Endometrial microvascular endothelial cells (primary cell): Measurements from ENCODE around the gene ARMH4. TPM values are rescaled to one million over a fixed set of nuclear protein-coding genes. Genes with fewer than 3 reads are reported as not detected.
"Not testable (repeated sequence)": the region's sequence is repeated elsewhere in the genome, so short reads cannot be mapped to it uniquely, and the experiment has no call there.

Experiments
- in situ Hi-C: cut with HindIII; loops from 2 replicates; pipeline ENCODE4 v1.10.0; 2017; ENCODE audit warnings: low sequenced_read_pairs, low pct_unique_long_range_greater_than_20kb; ENCODE audit errors: inconsistent ontology term
- total RNA-seq: library from RNA; depleted of rRNA; stranded (reverse); fragments of >200 nt; gene quantifications from one replicate; pipeline ENCODE4 v1.2.3, GENCODE V29; 2015; ENCODE audit errors: inconsistent ontology term

Gene ARMH4
- total RNA-seq, 1 donor from 2014 or later = 0.28 TPM

DNA sequence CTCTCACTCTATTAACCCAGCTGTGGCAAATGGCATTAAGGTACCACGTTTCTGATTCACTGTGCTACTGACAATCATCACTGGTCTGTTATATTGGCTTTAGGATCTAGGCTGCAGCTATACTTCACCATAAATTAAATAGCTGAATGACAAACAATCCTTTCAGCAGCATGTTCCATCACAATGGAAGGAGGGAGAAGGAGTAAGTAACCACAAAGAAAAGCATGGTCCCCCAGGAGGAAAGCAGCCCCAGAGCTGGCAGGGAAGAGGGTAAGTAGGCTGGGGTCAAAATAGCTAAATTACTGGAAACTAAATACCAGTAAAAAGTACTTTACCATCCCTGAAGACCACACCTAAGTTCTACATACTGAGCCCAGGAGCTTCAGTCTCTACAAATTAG lies 2.8 kb downstream of the ARMH4 start:
- in situ Hi-C loops = no loop called here

DNA sequence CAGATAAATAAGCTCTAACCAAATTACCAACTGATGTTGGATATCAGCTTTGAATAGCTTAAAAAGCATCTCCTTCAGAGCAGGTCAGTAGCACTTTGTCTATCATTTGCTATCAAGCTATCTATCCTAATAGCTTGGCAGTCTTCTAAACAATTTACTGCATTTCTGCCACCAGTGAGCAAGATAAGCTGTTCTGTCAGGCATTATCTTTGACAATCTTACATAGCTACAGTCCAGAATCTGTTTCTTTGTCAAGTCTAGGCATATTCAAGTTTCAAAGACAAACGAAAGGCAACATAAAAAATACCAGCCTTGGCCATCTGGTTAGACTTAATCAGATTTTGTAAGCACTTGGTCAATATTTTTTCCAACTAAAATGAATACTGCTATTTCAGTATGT lies 5.6 kb downstream of the ARMH4 start:
- in situ Hi-C loops = no loop called here

DNA sequence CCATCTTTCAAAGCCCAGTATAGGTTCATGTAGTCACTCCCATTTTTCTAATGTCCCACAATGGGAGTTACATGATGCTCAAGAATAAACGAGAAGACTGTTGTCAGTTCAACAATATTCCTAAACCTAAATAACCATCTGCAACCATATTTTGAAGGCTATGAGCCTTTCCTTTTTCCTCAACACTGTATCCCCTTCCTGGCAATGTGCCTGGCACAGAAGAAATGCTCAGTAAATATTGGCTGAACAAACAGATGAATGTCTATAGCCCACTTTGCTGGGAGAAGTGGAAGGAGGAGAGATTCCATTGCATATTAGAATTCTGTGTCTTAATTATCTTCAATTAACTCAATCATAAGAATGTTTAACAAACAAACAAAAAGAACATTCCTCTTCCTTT lies 6.1 kb downstream of the ARMH4 start:
- in situ Hi-C loops = no loop called here

DNA sequence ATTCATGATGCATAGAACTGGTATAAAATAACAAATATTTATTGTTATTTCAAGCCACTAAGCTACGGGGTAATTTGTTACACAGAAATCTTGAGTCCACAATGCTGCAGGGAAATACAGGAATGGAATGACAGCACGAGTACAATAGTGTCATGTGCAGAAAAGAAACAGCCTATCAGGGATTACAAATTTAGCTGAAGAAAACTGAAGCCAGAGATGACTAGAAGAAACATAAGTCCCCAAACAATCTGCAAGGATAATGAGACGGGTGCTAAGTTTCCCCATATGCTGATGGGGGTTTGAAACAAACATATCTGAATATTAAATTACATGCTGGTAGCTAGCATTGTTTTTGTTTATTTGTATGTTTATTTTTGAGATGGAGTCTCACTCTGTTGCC lies 8.9 kb downstream of the ARMH4 start:
- in situ Hi-C loops = no loop called here

DNA sequence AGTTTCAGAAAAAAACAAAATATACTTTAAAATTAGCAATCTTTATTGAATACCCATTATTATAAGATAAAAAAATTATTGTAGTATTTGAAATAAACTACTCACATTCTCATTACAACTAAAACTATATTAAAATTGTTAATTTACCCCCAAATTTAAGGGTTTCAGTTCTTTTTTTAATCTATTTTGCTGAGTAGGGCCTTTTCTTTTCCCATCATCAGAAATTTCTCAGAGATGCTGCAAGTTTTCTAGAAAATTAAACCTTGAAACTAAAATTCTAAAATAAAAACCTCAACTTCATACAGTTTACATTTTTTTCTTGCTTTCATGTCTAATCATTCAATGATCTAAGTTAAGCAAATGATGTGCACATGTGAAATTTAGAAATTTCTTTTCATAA lies 10.1 kb downstream of the ARMH4 start:
- in situ Hi-C loops = no loop called here

DNA sequence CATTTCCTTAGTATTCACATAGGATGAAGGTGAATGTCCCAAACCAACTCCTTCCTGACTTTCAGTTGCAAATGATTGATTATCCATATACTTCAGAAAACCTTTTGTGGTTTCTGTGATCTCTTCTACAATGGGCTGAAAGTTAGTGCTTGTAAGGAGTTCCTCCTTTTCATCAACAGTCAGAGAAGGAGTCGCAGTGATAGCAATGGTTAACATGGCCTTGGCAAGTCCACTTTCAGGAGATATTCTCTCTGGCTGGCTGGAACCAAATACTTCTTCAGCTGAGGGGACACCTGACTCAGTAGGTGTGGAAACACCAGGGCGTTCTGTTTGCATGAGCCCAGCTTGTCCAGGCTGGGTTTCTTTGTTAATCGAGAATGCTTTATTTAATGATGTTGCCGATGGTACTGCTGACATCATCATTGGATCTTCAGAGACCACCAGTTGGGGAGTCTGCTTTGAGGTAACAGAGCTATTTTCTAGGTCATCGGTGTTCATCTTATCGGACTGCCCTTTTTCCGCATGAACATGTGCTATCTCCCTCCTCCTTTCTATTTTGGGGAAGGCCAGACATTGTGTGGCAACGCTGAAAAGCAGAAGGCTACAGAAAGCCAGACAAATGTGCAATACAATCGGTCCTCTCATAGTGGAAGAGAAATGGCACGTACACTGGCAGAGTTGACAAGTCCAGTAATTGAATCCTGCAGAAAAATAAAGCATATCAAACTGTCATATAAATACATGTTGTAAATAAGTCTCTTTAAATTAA lies 13.1 kb downstream of the ARMH4 start:
- in situ Hi-C loops = no loop called here

DNA sequence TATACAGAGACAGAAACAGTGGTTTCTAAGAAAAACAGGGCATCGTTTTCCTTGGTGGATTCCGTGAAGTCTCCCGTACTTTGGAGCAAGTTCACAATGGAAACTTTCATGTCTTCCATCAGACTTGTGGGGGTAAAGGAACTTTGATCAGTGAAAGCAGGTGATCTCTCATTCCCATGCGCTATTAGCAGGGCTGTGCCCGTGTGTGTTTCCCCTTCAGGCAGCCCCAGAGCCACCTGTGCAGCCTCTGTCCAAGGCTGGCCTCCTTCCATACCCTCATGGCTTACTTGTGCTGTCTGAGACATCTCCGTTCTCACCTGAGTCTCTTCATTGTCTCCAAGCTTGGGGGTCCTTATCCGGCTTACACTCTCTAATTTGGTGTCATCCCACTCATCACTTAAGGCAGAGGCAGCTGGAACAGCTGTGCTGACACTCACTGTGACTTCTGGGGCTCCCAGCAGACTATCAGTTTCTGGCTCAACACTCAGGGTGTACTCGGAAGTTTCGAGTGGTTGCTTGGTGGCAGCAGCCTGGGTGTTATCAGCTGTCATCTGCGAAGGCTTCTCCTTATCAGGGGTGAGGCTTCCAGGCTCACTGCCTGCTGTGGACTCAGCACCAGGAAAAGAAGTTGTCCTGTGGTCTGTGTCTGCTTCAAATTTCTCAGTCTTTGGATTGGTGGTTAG lies 13.8 kb downstream of the ARMH4 start:
- in situ Hi-C loops = no loop called here

DNA sequence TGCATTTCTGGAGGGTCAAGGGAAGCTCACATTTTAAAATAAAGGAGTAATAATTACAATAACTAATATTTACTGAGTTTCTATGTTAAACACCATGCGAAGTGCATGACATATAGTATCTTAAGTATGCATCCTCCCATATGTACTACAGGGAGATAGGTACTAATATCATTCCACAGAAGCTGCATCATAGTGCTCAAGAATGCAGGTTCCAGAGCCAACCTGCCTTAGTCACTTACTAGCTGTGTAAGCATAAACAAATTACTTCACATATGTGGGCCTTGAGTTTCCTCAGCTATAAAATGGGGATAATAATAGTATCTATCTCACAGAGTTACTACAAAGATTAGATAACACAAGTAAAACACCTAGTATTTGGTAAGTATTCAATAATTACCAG lies 18.3 kb downstream of the ARMH4 start:
- in situ Hi-C loops = no loop called here

DNA sequence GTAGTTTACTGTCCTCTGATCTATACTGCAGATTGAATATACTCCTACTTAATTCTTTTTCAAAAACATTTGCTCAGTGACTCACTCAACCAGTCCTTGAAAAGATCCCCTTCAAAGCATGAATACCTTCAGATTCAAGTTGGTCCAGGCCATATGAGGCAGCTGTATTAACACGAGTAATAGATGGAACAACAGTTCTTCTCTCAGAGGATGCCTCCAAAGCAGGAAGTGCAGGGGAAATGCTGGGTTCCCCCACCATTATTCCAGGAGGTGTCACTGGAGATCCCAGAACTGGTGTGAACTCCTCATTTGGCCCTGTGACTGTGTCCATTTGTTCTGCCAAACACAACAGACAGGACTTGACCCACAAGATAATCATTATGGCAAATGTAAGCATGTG lies 20.6 kb downstream of the ARMH4 start:
- in situ Hi-C loops = no loop called here

DNA sequence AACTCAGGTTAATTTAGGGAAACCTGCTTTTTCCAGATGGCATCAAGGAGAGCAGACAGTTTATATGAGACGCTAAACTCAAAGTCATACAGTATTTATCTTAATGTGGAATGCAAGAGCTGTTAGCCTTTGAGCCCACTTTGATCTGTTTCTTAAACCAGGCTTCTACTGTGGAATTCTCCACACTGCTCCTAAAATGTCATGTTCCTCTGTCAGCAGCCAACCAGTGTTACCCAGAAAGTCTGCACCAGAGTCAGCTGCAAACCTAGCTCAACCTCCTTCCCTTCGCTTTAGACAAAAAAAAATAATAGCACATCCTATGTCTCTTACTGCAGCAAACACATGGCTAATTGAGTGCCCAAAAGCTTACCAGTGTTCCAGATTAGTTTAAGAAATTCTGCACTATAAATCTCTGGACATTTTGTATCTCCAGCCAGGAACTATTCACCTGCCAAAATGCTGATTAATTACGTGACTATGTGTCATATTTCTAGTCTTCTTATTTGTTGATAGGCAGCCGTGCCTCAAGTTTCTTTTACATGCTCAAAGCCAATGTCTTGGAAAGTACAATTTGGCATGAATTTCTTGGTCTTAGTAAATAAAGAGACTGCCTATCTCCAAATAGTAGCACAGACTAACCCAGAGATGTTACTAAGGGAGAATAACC lies 21.8 kb downstream of the ARMH4 start:
- in situ Hi-C loops = no loop called here

DNA sequence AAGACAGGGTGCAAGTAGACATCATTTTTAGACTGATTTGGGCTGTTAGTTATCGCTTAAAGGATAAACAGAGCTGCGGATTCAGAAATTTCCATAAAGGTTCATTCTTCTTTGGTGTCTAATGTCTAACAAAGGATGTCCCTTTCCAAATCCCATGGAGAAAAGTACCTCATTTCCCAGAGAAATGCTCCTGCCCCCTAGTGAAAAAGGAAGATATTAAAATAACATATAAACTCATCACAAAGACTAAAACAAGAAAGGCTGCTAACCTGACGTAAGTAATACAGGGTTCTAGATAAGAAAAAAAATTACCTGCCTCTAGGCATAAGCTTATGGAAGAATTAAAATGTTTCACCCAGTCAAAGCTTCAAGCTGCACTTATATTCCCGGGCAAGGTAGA lies 22.8 kb downstream of the ARMH4 start:
- in situ Hi-C loops = no loop called here

DNA sequence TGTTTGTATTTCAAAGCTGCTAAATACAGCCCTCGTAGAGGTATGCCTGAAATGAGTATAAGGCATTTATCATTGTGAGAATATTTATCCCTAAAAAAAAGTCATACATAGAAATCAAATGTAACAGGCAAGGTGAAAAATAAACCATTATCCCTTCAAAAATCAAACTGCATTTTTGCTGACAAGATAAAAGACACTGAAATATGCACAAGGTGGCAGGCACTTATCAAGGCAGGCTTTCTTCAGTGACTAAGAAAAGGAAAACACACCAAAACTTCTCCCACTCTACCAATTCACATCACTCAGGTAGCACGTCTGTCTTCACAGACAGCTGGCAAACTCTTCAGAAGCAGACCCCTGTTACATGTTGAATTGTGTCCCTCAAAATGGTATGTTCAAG lies 23.6 kb downstream of the ARMH4 start:
- in situ Hi-C loops = no loop called here

DNA sequence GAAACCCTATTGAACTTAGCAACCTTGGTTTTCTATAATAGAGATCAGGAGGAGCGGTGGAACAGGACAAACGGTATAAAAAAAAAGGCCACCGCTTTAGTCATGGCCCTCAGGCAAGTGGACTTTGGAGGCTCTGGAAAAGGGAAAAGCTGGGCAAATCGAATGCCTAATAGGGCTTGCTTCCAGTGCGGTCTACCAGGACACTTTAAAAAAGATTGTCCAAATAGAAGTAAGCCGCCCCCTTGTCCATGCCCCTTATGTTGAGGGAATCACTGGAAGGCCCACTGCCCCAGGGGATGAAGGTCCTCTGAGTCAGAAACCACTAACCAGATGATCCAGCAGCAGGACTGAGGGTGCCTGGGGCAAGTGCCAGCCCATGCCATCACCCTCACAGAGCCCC lies 29.5 kb downstream of the ARMH4 start:
- in situ Hi-C loops = not testable (repeated sequence)

DNA sequence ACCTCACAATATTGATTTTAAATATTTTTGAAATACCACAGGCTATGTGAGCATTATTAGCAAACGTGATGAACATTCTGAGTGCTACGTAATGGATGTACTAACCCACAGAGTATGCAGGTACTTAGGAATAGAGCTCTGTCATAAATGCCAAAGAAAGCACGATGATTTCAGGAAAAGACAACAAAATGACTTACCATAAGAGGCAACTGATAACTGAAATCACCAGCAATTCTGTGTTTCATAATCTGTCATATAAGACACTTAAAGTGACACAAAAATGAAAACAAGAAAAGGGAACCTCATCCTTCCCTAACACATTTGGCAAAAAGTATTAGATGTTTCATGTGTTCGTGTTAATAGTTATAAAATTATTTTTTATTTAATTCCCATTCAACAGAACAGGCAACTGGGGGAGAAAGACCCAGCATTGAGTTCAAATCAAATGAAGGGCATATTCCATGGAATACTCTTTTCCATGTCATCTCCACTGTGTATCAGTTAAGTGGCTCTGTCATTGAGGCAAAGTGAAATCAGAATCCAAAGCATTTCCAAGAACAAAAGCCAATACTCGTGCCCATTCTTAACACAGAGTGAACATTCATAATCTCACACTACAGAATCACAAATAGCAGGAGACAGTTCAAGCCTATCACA lies 30.4 kb downstream of the ARMH4 start:
- in situ Hi-C loops = no loop called here

DNA sequence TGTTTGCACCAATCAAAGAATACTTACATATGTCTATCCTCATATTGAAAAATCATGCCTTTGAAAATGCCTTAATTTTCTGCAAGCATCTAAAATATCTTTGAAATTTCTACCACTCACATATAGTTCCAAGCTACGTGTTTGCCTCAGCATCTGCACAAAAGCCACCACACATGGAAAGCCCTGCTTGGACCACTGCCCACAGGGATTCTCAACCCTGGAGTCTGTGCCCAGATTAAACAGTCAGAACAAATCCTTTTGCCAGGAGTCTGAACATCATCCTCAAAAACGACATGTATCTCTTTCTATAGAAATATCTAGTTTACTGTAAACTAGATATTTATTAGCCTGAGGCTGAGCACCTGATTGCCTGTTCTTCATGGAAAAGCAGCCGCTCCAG lies 32.6 kb downstream of the ARMH4 start:
- in situ Hi-C loops = no loop called here

DNA sequence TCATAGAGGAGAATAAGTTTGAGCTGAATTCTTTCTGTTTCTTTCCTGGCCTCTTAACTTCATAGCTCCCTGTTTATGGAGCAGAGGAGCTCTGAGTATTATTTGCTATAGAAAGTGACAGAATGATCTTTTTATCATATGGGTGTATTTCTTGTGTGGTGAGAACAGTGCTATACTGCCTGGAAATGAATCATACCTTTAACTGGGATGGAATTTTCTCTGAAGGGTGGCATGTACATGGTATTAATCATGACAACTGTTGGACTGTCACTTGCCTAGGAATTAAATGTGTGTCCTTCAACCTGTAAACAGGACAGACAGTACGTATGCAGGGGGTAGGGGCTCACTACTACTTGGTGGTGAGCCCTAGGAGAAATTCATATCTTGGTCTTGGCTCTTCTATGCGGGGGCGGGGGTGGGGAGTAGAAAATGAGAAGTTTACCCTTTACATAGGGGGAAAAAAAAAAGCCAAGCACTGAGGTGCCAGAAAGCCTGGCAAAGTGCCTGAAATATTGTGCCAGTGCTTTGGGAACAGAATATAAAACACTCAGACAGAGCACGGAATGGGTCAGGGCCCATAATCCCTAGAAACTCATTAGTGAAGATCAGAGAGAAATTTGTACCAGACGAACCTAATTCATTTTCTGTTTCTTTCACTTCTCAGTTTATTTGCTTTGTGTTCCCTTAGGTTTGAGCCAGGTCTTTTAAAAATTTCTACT lies 33.8 kb downstream of the ARMH4 start:
- in situ Hi-C loops = no loop called here

DNA sequence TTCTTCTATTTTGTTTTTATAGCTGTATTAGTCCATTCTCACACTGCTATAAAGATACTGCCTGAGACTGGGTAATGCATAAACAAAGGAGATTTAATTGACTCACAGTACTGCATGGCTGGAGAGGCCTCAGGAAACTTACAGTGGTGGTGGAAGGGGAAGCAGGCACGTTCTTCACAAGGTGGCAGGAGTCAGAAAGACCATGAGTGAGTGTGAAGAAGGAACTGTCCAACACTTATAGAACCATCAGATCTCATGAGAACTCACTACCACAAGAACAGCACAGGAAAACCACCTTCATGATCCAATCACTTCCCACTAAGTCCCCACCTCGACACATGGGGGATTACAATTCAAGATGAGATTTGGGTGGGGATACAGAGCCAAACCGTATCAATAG lies 42.3 kb downstream of the ARMH4 start:
- in situ Hi-C loops = no loop called here

DNA sequence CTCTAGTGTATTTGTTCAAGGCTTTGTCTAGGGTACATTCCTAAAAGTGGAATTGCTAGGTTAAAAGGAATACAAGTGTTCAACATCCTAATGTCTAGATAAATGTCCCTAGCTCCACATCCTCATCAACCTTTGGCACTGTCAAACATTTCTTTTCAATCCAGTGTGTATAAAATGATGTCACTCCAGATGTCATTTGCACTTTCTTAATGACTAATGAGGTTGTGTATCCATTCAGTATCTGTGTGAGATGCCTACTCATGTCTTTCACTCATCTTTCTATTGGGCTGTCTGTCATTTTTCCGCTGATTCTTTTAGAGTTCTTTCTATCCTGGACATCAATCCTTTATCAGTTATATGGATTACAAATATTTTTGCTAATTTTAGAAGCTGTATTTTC lies 43.3 kb downstream of the ARMH4 start:
- in situ Hi-C loops = no loop called here

DNA sequence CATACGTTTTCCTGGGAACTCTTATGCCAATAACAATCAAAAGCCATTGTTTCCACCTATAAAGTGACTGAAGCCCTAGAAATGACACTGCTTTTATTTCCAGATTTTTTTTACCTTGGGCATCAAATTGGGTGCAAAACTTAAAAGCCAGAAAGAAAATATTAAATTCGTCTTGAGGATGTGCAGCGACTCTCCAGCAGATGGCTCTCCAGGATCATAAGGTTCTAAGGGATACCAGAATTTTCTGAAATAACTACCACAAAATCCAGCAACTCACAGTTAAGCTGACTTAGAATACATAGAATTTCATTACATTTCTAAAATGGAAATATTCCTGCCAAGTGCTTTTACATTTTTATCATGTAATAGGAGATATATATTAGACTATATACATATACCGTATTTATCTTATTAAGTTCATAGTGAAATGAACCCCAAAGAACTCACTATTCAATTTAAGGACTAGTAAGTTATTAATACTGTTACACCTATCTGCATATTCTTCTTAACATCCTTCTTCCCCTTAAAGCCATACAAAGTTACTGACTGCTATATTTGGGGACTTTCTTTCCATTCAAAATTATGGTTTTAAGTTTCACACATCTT lies 44.0 kb downstream of the ARMH4 start:
- in situ Hi-C loops = no loop called here
